ENCODE results near the gene SDHC.

GRCh38 chr1:161388639-161389038 lies 74.5 kb downstream of the SDHC start:
- TF ChIP-seq EP300 (IDR thresholded peaks at IDR 0.05) = no peak
- TF ChIP-seq CTCF (IDR thresholded peaks at IDR 0.05) = no peak

Data from ovary (tissue), 3 donors.